Measurements from ENCODE around the gene SNTB2. TPM values are rescaled to one million over a fixed set of nuclear protein-coding genes. Genes with fewer than 3 reads are reported as not detected.

SNTB2 gene
- total and polyA plus RNA-seq, 2 of the 8 experiments (the other 6 are each of a cell fraction or from before 2014, with no cell fraction given): 6.0 to 16.1 TPM

DNA sequence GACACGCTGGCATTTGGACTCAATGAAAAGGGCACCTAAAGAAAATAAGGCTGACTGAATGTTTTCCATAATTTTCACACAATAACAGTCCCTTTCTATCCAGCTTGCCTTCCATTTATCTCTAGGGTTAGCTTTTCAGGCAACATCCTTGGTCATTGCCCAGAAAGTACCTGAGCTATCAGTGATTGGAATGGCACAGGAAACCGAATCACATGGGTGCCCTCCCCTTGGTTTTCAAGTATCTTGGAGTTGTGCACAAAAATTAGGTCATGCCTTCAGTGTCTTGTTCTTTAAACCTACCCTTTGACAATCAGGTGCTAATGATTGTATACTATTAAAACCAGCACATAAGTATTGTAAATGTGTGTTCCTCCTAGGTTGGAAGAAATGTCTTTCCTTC lies 120.9 kb downstream of the SNTB2 start:
- H2BK20ac ChIP-seq (ENCODE audit: low read length): no peak overlapping the region
- H3K56ac ChIP-seq (replicated peaks; ENCODE audit: insufficient read length, low read depth, low read length): no peak overlapping the region
- no peak overlapping the region for H3K4me3 ChIP-seq (ENCODE audit: extremely low read depth in 1 of 4, insufficient read depth in 2 of 4, low read depth in 3 of 4, low read length in 4 of 4)
- H3K27me3 ChIP-seq (replicated peaks in 1 of 4; ENCODE audit: control insufficient read depth in 3 of 4, extremely low read depth in 1 of 4, insufficient read depth in 3 of 4, low read length in 3 of 4): no peaks in the 10 kb centered on the region
- no peak overlapping the region for H2BK120ac ChIP-seq (replicated peaks; ENCODE audit: low read depth, low read length)
- H2AK5ac ChIP-seq (ENCODE audit: low read depth, low read length): no peak overlapping the region
- H4K8ac ChIP-seq (ENCODE audit: extremely low read depth, insufficient read depth, low read length): no peak overlapping the region
- no peak overlapping the region for H3K18ac ChIP-seq (ENCODE audit: extremely low read depth, low read length)
- peaks cover 0 to 8% of the 10 kb centered on the region in 2 experiments; a peak in 1 of 4 replicates for H3K79me2 ChIP-seq (ENCODE audit: control insufficient read depth in 1 of 2, insufficient read depth in 2 of 2, low read length in 2 of 2)
- no peak overlapping the region for H3K9ac ChIP-seq (replicated peaks in 1 of 4; ENCODE audit: extremely low read depth in 1 of 4, low read depth in 3 of 4, low read length in 3 of 4)
- no peak overlapping the region for H3K4ac ChIP-seq (replicated peaks; ENCODE audit: insufficient read length, low read depth, low read length)
- 0 out of 2 replicates have a peak, but pooled peaks cover 3% of the 10 kb centered on the region for H3K23me2 ChIP-seq (ENCODE audit: low read depth, low read length)
- CTCF ChIA-PET (ENCODE audit: partially characterized antibody): no interaction called here
- no peak overlapping the region for H2BK5ac ChIP-seq (ENCODE audit: low read depth, low read length)
- no peak overlapping the region for H2BK15ac ChIP-seq (ENCODE audit: low read length)
- WGBS, 2 experiments (ENCODE audit: extremely low coverage in 1 of 2, insufficient coverage in 1 of 2, insufficient read length in 1 of 2, insufficient replicate concordance in 2 of 2, low coverage in 1 of 2, low lambda C conversion rate in 2 of 2, missing lambda C conversion rate in 1 of 2): 77% methylated on average over 2 of the region's 2 CpGs; no CpG with 5 or more reads in 1 of the 2 experiments
- no peak overlapping the region for H2BK12ac ChIP-seq (ENCODE audit: low read depth, low read length)
- H4K5ac ChIP-seq (ENCODE audit: insufficient read length, low read depth, low read length): no peak overlapping the region
- DNase-seq (ENCODE audit: low read depth in 1 of 2, low spot score in 2 of 2) (no peak), FAIRE-seq (no peak)
- H2AFZ ChIP-seq (ENCODE audit: low read length): no peak overlapping the region
- H3K14ac ChIP-seq (ENCODE audit: insufficient read length): no peak overlapping the region
- TF ChIP-seq SP1 (IDR thresholded peaks at IDR 0.05; ENCODE audit: low read depth, low read length): no peak
- no peak for TF ChIP-seq GABPA (IDR thresholded peaks at IDR 0.05; ENCODE audit: borderline replicate concordance, insufficient read depth, low read length)
- no peak for TF ChIP-seq SP2 (IDR thresholded peaks at IDR 0.05; ENCODE audit: low read length)
- TF ChIP-seq CEBPB (IDR thresholded peaks at IDR 0.05; ENCODE audit: low read depth, low read length): no peak
- TF ChIP-seq CBX5 (IDR thresholded peaks at IDR 0.05; ENCODE audit: low read depth, low read length): no peak
- TF ChIP-seq CHD1 (IDR thresholded peaks at IDR 0.05; ENCODE audit: low read depth, low read length): no peak
- no peak for TF ChIP-seq RFX5 (IDR thresholded peaks at IDR 0.05; ENCODE audit: borderline replicate concordance, low read depth, low read length)
- TF ChIP-seq EZH2 (IDR thresholded peaks at IDR 0.05; ENCODE audit: low read depth, low read length, severe bottlenecking): no peak
- no peak for TF ChIP-seq JUND (IDR thresholded peaks at IDR 0.05; ENCODE audit: low read length)
- TF ChIP-seq BCL11A (IDR thresholded peaks at IDR 0.05; ENCODE audit: low read depth in 2 of 2, low read length in 2 of 2): no peak
- TF ChIP-seq BACH1 (IDR thresholded peaks at IDR 0.05; ENCODE audit: low read length): no peak
- TF ChIP-seq CBX8 (IDR thresholded peaks at IDR 0.05; ENCODE audit: borderline replicate concordance, low read depth, low read length): no peak
- TF ChIP-seq EGR1 (IDR thresholded peaks at IDR 0.05; ENCODE audit: borderline replicate concordance, low read depth, low read length): no peak
- no peak for TF ChIP-seq TAF7 (optimal IDR thresholded peaks at IDR 0.05; ENCODE audit: borderline replicate concordance, low read depth, low read length)
- no peak overlapping the region for H4K91ac ChIP-seq (replicated peaks; ENCODE audit: insufficient read length, low read length)
- no peak overlapping the region for H3K23ac ChIP-seq (ENCODE audit: insufficient read length)
- POLR2A ChIA-PET (ENCODE audit: partially characterized antibody): no interaction called here
- H3K4me1 ChIP-seq (replicated peaks in 1 of 4; ENCODE audit: control insufficient read depth in 3 of 4, insufficient read depth in 4 of 4, low read length in 3 of 4): peaks cover 0 to 4% (median 3%) of the 10 kb centered on the region in 4 experiments; a peak in 4 of 7 replicates
- no peaks in the 10 kb centered on the region for H3K79me1 ChIP-seq (ENCODE audit: low read depth, low read length)
- H3K9me3 ChIP-seq (ENCODE audit: insufficient read depth in 2 of 2, low read depth in 1 of 2, low read length in 1 of 2): no peaks in the 10 kb centered on the region
- peaks cover 5 to 6% of the 10 kb centered on the region in 2 experiments for H4K20me1 ChIP-seq (replicated peaks in 1 of 2; ENCODE audit: control insufficient read depth in 1 of 2, insufficient read depth in 2 of 2, low read length in 2 of 2)
- no peak overlapping the region for H3K27ac ChIP-seq (ENCODE audit: low read depth, low read length)
- no peaks in the 10 kb centered on the region; a peak in 1 of 8 replicates for H3K36me3 ChIP-seq (ENCODE audit: control insufficient read depth in 2 of 4, insufficient read depth in 4 of 4, low read length in 3 of 4)
- H3K4me2 ChIP-seq (ENCODE audit: insufficient read depth in 1 of 2, low read depth in 2 of 2, low read length in 2 of 2): no peak overlapping the region
